ENCODE results near the gene TRAM2. TPM values are rescaled to one million over a fixed set of nuclear protein-coding genes. Genes with fewer than 3 reads are reported as not detected.

TRAM2 gene
- total and polyA plus RNA-seq, 2 donors from 2014 or later: 4.5 to 20.7 TPM

DNA sequence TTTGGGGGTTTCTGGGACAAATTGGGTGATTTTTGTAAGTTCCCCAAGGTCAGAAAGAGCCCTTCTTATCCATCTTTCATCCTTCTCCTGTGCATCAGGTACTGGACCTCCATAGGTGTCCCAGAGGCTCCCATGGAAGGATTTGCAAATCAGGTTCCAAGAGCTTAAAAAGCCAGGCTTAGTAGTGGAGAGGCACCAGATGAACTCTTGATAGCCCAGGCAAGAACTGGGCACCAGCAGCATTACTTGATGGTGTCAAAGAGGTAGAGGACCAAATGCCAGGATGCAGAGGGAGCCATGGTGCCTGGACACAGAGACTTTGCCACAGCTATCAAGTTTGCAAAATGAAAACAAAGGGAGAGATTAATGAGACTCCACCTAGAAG lies 20.9 kb upstream of the TRAM2 start:
- H3K9me3 ChIP-seq (ENCODE audit: control insufficient read depth in 2 of 3, insufficient read depth in 1 of 3, low read length in 3 of 3): no peaks in the 10 kb centered on the region
- H3K27ac ChIP-seq (ENCODE audit: low read depth in 2 of 2, low read length in 2 of 2): no peak overlapping the region
- intact Hi-C loops (cut with DNase I): loop anchor here (5.0 kb wide), 1 partner anchor 180 kb away; no protein-coding TSS in a partner anchor
- H3K27me3 ChIP-seq (ENCODE audit: control insufficient read depth, insufficient read depth, low read length): no peaks in the 10 kb centered on the region
- no peak for TF ChIP-seq CTCF (IDR thresholded peaks at IDR 0.05; ENCODE audit: borderline replicate concordance, extremely low read depth, insufficient read depth)
- H3K4me3 ChIP-seq (ENCODE audit: low read length in 3 of 3): peak overlapping the region in 1 of 3 donors; percentile 23
- DNase-seq (no peak), FAIRE-seq (no peak)
- peak overlapping the region in 1 of 3 donors; percentile 8 for H3K9ac ChIP-seq (ENCODE audit: low read length in 3 of 3)
- H3K36me3 ChIP-seq (ENCODE audit: control insufficient read depth in 2 of 3, insufficient read depth in 3 of 3, low read length in 3 of 3): no peaks in the 10 kb centered on the region
- H3K4me1 ChIP-seq (ENCODE audit: control insufficient read depth in 2 of 3, insufficient read depth in 2 of 3, low read depth in 1 of 3, low read length in 3 of 3): peaks cover 8 to 16% (median 9%) of the 10 kb centered on the region in 3 donors

DNA sequence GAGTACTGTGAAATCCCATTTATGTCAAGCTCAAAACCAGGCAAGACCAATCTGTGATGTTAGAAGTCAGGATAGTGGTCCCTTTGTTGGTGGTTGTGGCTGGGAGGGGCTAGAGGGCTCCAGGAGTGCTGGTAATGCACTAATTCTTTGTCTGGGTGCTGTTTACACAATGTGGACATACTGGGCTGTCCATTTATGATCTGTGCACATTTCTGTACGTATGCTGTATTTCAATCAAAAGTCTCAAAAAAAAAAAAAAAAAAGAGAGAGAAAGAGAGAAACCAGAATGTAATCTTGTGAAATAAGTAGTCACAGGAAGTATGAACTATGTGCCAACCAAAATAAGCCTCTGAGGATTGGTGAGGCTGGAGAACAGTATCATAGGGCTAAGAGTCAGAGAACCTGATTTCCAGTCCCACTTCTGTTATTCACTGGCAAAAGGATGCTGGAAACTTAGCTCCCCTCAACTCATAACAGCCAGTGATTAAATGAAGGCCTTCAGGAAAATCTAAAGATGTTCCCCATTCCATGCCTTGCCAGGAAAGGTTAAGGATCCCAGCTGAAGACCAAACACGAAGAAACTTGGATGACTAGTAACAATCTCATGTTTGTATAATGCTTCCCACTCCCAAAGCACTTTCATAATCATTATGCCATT lies 19.6 kb upstream of the TRAM2 start:
- peak overlapping the region in 1 of 2 donors; percentile 30 for H3K27ac ChIP-seq (ENCODE audit: low read depth in 2 of 2, low read length in 2 of 2)

GRCh38 chr6:52595796-52596130 lies 18.9 kb upstream of the TRAM2 start:
- no peak for TF ChIP-seq CTCF (IDR thresholded peaks at IDR 0.05; ENCODE audit: borderline replicate concordance, extremely low read depth, insufficient read depth)
- H3K27me3 ChIP-seq (ENCODE audit: control insufficient read depth, insufficient read depth, low read length): no peaks in the 10 kb centered on the region
- FAIRE-seq: no peak
- no peaks in the 10 kb centered on the region for H3K9me3 ChIP-seq (ENCODE audit: control insufficient read depth in 2 of 3, insufficient read depth in 1 of 3, low read length in 3 of 3)
- H3K4me1 ChIP-seq (ENCODE audit: control insufficient read depth in 2 of 3, insufficient read depth in 2 of 3, low read depth in 1 of 3, low read length in 3 of 3): peaks cover 8 to 17% (median 9%) of the 10 kb centered on the region in 3 donors
- no peaks in the 10 kb centered on the region for H3K36me3 ChIP-seq (ENCODE audit: control insufficient read depth in 2 of 3, insufficient read depth in 3 of 3, low read length in 3 of 3)
- H3K4me3 ChIP-seq (ENCODE audit: low read length in 3 of 3): no peak overlapping the region
- intact Hi-C loops (cut with DNase I): loop anchor here (5.0 kb wide), 1 partner anchor 178 kb away; no protein-coding TSS in a partner anchor
- H3K27ac ChIP-seq (ENCODE audit: low read depth in 2 of 2, low read length in 2 of 2): peak overlapping the region; percentile 12 to 30
- H3K9ac ChIP-seq (ENCODE audit: low read length in 3 of 3): no peak overlapping the region
- peak in 4 of 5 donors; percentile 64 to 82 (median 77) for DNase-seq

More for the DNA sequence above, 19.6 kb upstream of the TRAM2 start:
- intact Hi-C loops (cut with DNase I): loop anchor here (5.0 kb wide), 1 partner anchor 179 kb away; no protein-coding TSS in a partner anchor
- Histone ChIP-seq H3K4me1 (ENCODE audit: control insufficient read depth in 2 of 3, insufficient read depth in 2 of 3, low read depth in 1 of 3, low read length in 3 of 3) (peaks cover 8 to 16% (median 9%) of the 10 kb centered on the region in 3 donors), H3K27me3 (ENCODE audit: control insufficient read depth, insufficient read depth, low read length) (no peaks in the 10 kb centered on the region), H3K9ac (ENCODE audit: low read length in 3 of 3) (no peak overlapping the region), H3K36me3 (ENCODE audit: control insufficient read depth in 2 of 3, insufficient read depth in 3 of 3, low read length in 3 of 3) (no peaks in the 10 kb centered on the region), H3K4me3 (ENCODE audit: low read length in 3 of 3) (no peak overlapping the region), H3K9me3 (ENCODE audit: control insufficient read depth in 2 of 3, insufficient read depth in 1 of 3, low read length in 3 of 3) (no peaks in the 10 kb centered on the region)
- DNase-seq: no peak
- TF ChIP-seq CTCF (IDR thresholded peaks at IDR 0.05; ENCODE audit: borderline replicate concordance, extremely low read depth, insufficient read depth): no peak
- no peak for FAIRE-seq
